Lower lobe of right lung (tissue), 2 donors: ENCODE results near the gene KIF16B. TPM values are rescaled to one million over a fixed set of nuclear protein-coding genes. Genes with fewer than 3 reads are reported as not detected.

Experiments
- ATAC-seq, 2 donors: fragments of 200-7000 bp; cut with Tn5 transposase; one replicate each; pipeline ENCODE4 v1.9.1; 2020 to 2022; ENCODE audit warnings: mild to moderate bottlenecking in 2 of 2, moderate library complexity in 2 of 2
- DNase-seq: peaks from one replicate; pipeline ENCODE4 v3.0.0-alpha.2; 2020
- H3K27ac ChIP-seq: fragments of 200-600 bp; one replicate; pipeline ENCODE4 v1.8.0; 2022
- H3K27me3 ChIP-seq: fragments of 200-600 bp; one replicate; pipeline ENCODE4 v1.8.0; 2022; ENCODE audit warnings: low read depth
- H3K36me3 ChIP-seq: fragments of 200-600 bp; one replicate; pipeline ENCODE4 v1.8.0; 2022; ENCODE audit warnings: mild to moderate bottlenecking
- H3K4me1 ChIP-seq: fragments of 200-600 bp; one replicate; pipeline ENCODE4 v1.8.0; 2022
- H3K4me3 ChIP-seq: fragments of 200-600 bp; one replicate; pipeline ENCODE4 v1.8.0; 2022; ENCODE audit warnings: mild to moderate bottlenecking
- H3K9me3 ChIP-seq: fragments of 200-600 bp; one replicate; pipeline ENCODE4 v1.8.0; 2022
- CTCF ChIP-seq: fragments of 200-600 bp; IDR thresholded peaks from one replicate; pipeline ENCODE4 v1.8.0; 2022; ENCODE audit warnings: antibody characterized with exemption, mild to moderate bottlenecking
- intact Hi-C: fragments of 100-400 bp; cut with DNase I; formaldehyde crosslinking; loops from one replicate; pipeline ENCODE4 v1.11.0; 2022
- total RNA-seq: library from RNA; stranded (reverse); fragmentation: NEBNext Ultra II Directional; extraction: Animal tissue kit (Norgen Biotek cat#: 25700); gene quantifications from one replicate; pipeline ENCODE4 v1.2.1, GENCODE V29; 2021
- donor health status: DM: no; HTN: yes; CAD: no; lungs with severe emphysema.

The KIF16B gene
- total RNA-seq, 1 donor from 2014 or later = 25.1 TPM

GRCh38 chr20:16472045-16472872 lies 101.0 kb downstream of the KIF16B start:
- Histone ChIP-seq H3K4me1 (no peaks in the 10 kb centered on the region), H3K9me3 (no peaks in the 10 kb centered on the region), H3K27ac (no peak overlapping the region), H3K36me3 (no peaks in the 10 kb centered on the region), H3K4me3 (no peak overlapping the region), H3K27me3 (no peaks in the 10 kb centered on the region)
- intact Hi-C loops = no loop called here
- DNase-seq = peak; percentile 53
- peak; percentile 62 to 67 for ATAC-seq
- no peak for TF ChIP-seq CTCF

GRCh38 chr20:16469395-16469905 lies 103.8 kb downstream of the KIF16B start:
- Histone ChIP-seq H3K9me3 (no peaks in the 10 kb centered on the region), H3K36me3 (no peaks in the 10 kb centered on the region), H3K27me3 (no peaks in the 10 kb centered on the region), H3K27ac (no peak overlapping the region), H3K4me3 (no peak overlapping the region), H3K4me1 (no peaks in the 10 kb centered on the region)
- intact Hi-C loops = no loop called here
- ATAC-seq = no peak
- TF ChIP-seq CTCF = no peak
- DNase-seq = no peak

DNA sequence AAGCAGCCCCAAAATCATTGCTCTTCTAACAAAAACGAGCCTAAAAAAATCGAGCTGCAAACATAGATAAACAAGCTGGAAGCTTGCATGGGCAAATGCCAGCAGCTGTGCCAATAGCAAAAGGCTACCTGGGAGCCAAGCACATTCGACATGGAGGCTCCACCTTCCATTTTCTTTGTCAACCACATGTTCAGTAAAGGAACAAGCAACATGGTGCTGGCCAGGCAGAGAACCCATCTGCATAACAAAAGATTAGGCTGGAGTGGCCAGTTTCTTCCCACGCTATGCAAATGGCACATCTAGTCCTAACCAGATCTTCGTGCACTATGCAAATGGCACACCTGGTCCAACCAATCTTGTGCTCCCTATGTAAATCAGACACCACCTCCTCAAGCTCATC lies 110.5 kb downstream of the KIF16B start:
- no peaks in the 10 kb centered on the region for H3K27me3 ChIP-seq

GRCh38 chr20:16459019-16459700 lies 114.1 kb downstream of the KIF16B start:
- intact Hi-C loops = no loop called here

More for the DNA sequence above, 110.5 kb downstream of the KIF16B start:
- Histone ChIP-seq H3K4me3 (no peak overlapping the region), H3K36me3 (no peaks in the 10 kb centered on the region), H3K9me3 (no peaks in the 10 kb centered on the region), H3K27ac (no peak overlapping the region), H3K4me1 (no peaks in the 10 kb centered on the region)
- DNase-seq (no peak), ATAC-seq (no peak)
- TF ChIP-seq CTCF = no peak
- intact Hi-C loops = no loop called here

GRCh38 chr20:16457514-16457913 lies 115.7 kb downstream of the KIF16B start:
- Histone ChIP-seq H3K36me3 (no peaks in the 10 kb centered on the region), H3K4me3 (no peak overlapping the region), H3K9me3 (no peaks in the 10 kb centered on the region), H3K27ac (no peak overlapping the region), H3K4me1 (no peaks in the 10 kb centered on the region), H3K27me3 (no peaks in the 10 kb centered on the region)
- no peak for TF ChIP-seq CTCF
- intact Hi-C loops = no loop called here
- DNase-seq = no peak
- ATAC-seq = no peak

More at GRCh38 chr20:16459019-16459700, 114.1 kb downstream of the KIF16B start:
- no peak for TF ChIP-seq CTCF
- Histone ChIP-seq H3K4me1 (no peaks in the 10 kb centered on the region), H3K36me3 (no peaks in the 10 kb centered on the region), H3K9me3 (no peaks in the 10 kb centered on the region), H3K27ac (no peak overlapping the region), H3K27me3 (no peaks in the 10 kb centered on the region), H3K4me3 (no peak overlapping the region)
- ATAC-seq (peak; percentile 47 to 73), DNase-seq (no peak)
